Measurements from ENCODE around the gene FGD3. TPM values are rescaled to one million over a fixed set of nuclear protein-coding genes. Genes with fewer than 3 reads are reported as not detected.

FGD3 gene
- total RNA-seq, 1 experiment from 2014 or later = 1.8 TPM

GRCh38 chr9:93011114-93011513 lies 63.8 kb downstream of the FGD3 start:
- no peak overlapping the region for H2BK15ac ChIP-seq (ENCODE audit: low read depth, low read length)
- H2BK12ac ChIP-seq (ENCODE audit: insufficient read length, low read depth, low read length) = no peak overlapping the region
- no peaks in the 10 kb centered on the region for H3K27me3 ChIP-seq (ENCODE audit: insufficient read depth, low read length)
- no peaks in the 10 kb centered on the region for H3K79me2 ChIP-seq (ENCODE audit: insufficient read depth, low read length)
- H2AK5ac ChIP-seq (ENCODE audit: insufficient read length, low read length) = no peak overlapping the region
- Mint-ChIP-seq H3K27ac (no peak overlapping the region; a peak in 1 of 7 replicates), H3K36me3 (ENCODE audit: insufficient read depth in 1 of 3, low read depth in 3 of 3) (peaks cover 0 to 2% (median 0%) of the 10 kb centered on the region in 3 experiments; a peak in 1 of 7 replicates), H3K4me3 (no peak overlapping the region), H3K27me3 (ENCODE audit: low read depth) (no peaks in the 10 kb centered on the region; the same call in 1 of the 2 replicates), H3K9me3 (no peaks in the 10 kb centered on the region), H3K4me1 (peaks cover 14 to 23% of the 10 kb centered on the region in 2 experiments)
- no peak overlapping the region for H4K91ac ChIP-seq (ENCODE audit: insufficient read length, low read depth, low read length)
- H2AFZ ChIP-seq (ENCODE audit: low read length) = no peak overlapping the region
- DNase-seq = no peak
- H3K18ac ChIP-seq (ENCODE audit: insufficient read length, low read depth, low read length) = no peak overlapping the region
- no peaks in the 10 kb centered on the region for H3K4me1 ChIP-seq (ENCODE audit: insufficient read depth, low read length)
- H3K23me2 ChIP-seq (ENCODE audit: insufficient read length, low read depth, low read length, poor library complexity, severe bottlenecking) = no peaks in the 10 kb centered on the region
- H2BK5ac ChIP-seq (ENCODE audit: insufficient read length, low read length) = no peak overlapping the region
- H3K9ac ChIP-seq (ENCODE audit: extremely low read depth, insufficient read length, low read length) = no peak overlapping the region
- TF ChIP-seq, protein P1, sequence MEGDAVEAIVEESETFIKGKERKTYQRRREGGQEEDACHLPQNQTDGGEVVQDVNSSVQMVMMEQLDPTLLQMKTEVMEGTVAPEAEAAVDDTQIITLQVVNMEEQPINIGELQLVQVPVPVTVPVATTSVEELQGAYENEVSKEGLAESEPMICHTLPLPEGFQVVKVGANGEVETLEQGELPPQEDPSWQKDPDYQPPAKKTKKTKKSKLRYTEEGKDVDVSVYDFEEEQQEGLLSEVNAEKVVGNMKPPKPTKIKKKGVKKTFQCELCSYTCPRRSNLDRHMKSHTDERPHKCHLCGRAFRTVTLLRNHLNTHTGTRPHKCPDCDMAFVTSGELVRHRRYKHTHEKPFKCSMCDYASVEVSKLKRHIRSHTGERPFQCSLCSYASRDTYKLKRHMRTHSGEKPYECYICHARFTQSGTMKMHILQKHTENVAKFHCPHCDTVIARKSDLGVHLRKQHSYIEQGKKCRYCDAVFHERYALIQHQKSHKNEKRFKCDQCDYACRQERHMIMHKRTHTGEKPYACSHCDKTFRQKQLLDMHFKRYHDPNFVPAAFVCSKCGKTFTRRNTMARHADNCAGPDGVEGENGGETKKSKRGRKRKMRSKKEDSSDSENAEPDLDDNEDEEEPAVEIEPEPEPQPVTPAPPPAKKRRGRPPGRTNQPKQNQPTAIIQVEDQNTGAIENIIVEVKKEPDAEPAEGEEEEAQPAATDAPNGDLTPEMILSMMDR (conservative IDR thresholded peaks at IDR 0.05) = no peak
- no peak overlapping the region for H3K56ac ChIP-seq (ENCODE audit: insufficient read length, low read depth, low read length)
- H3K79me1 ChIP-seq (ENCODE audit: insufficient read depth, low read depth, low read length, poor library complexity, severe bottlenecking) = no peaks in the 10 kb centered on the region
- H3K14ac ChIP-seq (ENCODE audit: insufficient read depth, low read length) = no peak overlapping the region
- no peaks in the 10 kb centered on the region for H3K9me3 ChIP-seq (ENCODE audit: control insufficient read depth, low read depth, low read length)
- H3K4me2 ChIP-seq (ENCODE audit: insufficient read depth, insufficient read length, low read length) = no peak overlapping the region
- no peak overlapping the region for H4K8ac ChIP-seq (replicated peaks; ENCODE audit: insufficient read length, low read depth, low read length)
- no peak overlapping the region for H3K23ac ChIP-seq (ENCODE audit: insufficient read length, low read depth, low read length)
- H3K27ac ChIP-seq (ENCODE audit: insufficient read length, low read depth, low read length) = no peak overlapping the region
- H3T11ph ChIP-seq (ENCODE audit: low read length) = no peak overlapping the region
- H2BK20ac ChIP-seq (ENCODE audit: low read depth, low read length, poor library complexity, severe bottlenecking) = no peak overlapping the region
- H4K5ac ChIP-seq (ENCODE audit: insufficient read length, low read depth, low read length) = no peak overlapping the region
- no peak overlapping the region for H3K4ac ChIP-seq (ENCODE audit: low read depth, low read length)
- WGBS (ENCODE audit: extremely low coverage, insufficient read length, low lambda C conversion rate) = no CpG with 5 or more reads among the region's 8 CpGs
- no peak overlapping the region for H2BK120ac ChIP-seq (ENCODE audit: low read depth, low read length, poor library complexity, severe bottlenecking)
- H4K20me1 ChIP-seq (ENCODE audit: control insufficient read depth, insufficient read depth, insufficient read length) = no peaks in the 10 kb centered on the region
